Hematopoietic multipotent progenitor cell (in vitro differentiated cells): ENCODE measurements around the gene TCTN2. TPM values are rescaled to one million over a fixed set of nuclear protein-coding genes. Genes with fewer than 3 reads are reported as not detected.
A peak's percentile ranks its signal among the peaks of the same experiment; 100 is the strongest.

Source experiments
- DNase-seq, 3 donors: peaks; one replicate each; pipeline ENCODE4 v3.0.0-alpha.2; 2011 to 2015; ENCODE audit warnings: low read depth in 2 of 3, low spot score in 2 of 3
- total RNA-seq: library from RNA; depleted of rRNA; stranded (reverse); fragments of >200 nt; gene quantifications from one replicate; pipeline ENCODE4 v1.2.3, GENCODE V29; 2012

TCTN2 gene
- 21.0 TPM for total RNA-seq

GRCh38 chr12:123670882-123671728, at the start of gene TCTN2:
Gene TCTN2 (plus strand): TSS chr12:123671113. CDS start chr12:123671241, 128 bp downstream.
- peak; percentile 70 to 92 (median 87) for DNase-seq

DNA sequence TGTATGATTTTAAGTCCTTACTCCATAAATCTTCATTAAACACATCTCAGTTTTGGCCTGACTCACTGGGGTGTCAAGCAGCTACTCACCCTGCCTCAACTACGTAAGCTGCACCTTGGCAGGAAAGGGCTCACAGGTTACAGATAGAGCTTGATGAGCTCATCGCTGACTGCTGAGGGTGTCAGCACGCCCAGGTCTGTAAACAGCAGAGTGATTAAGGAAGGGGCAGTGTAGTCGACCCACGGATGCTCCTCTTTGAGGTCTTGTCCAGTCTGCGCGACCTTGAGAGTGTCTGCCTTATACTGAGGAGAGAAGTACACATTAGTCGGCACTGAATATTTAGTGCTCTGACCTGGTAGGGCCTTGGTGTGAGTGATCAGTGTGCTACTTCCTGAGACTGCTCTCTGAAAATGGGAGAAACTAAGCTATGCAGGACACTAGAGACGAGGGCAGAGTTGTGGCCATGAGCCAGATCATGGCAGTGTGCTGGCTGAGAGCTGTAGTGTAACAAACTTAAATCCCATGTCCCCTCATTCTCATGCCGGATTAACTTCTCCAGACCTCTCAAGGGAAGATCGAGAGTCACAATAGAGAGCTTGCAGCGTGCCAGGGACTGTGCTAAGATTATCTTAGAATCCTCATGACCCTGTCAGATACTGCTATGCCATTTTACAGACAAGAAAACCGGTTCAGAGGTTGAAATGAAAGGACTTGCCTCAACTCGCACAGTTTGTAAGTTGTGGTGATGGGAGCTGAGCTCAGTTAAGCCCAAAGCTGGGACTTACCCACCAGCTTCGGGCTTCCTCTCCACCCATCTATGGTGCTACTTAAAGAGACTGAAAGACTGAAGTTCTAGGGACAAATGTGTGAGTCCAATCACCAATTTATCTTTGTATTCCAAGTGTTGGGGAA, 49.0 kb upstream of the TCTN2 start:
- DNase-seq = no peak

- DNase-seq = peak; percentile 91 to 98 (median 98)
Observed at GRCh38 chr12:123633379-123634141, 37.4 kb upstream of the TCTN2 start, which contains the start of the genes EIF2B1 and GTF2H3. Gene EIF2B1 (minus strand): TSS chr12:123633686. CDS start chr12:123633557, 129 bp downstream. Gene GTF2H3 (plus strand): TSS chr12:123633829. CDS start chr12:123633860, 31 bp downstream.

- no peak for DNase-seq
Observed at GRCh38 chr12:123634142-123634561, 36.8 kb upstream of the TCTN2 start.

- DNase-seq = no peak
Observed at GRCh38 chr12:123643911-123644310, 27.0 kb upstream of the TCTN2 start.

GRCh38 chr12:123645380-123645779, 25.5 kb upstream of the TCTN2 start:
- DNase-seq = no peak

DNA sequence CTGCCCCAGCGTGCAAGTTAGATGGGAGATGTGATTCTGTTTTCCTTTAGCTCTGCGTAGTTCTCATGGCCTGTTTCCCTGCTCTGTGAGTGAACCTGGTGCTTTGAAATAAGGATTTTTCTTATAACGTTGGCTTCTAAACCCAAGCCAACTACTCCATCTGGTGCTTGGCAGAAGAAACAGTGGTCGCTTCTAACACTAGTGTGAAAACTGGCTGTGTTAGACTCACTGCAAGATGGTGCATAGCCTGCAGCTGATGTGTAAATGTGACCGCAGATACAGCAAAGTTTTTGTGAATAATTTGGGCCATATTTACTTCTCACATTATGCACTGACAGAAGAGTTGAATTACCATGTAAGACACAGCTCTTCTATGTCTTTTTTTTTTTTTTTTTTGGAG, 25.0 kb upstream of the TCTN2 start:
- no peak for DNase-seq

DNA sequence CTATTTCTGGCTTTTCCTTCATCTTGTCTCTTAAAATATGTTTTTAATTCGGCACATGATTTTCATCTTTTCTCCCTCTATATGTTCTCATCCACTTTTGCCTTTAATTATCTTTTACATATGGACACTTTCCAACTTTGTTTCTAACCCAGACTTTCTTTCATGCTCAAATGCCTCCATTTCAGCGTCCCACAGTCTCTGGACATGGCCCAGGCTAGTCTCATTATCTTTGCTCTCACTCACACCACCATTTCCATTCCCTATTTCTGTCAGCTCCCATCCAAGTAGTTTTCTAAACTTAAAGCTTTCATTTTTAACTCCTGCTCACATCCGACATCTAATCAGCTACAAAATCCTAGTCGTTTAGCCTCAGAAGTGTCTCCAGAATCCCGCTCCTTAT, 22.5 kb upstream of the TCTN2 start:
- no peak for DNase-seq

- no peak for DNase-seq
Observed at GRCh38 chr12:123654129-123654701, 16.7 kb upstream of the TCTN2 start.

DNA sequence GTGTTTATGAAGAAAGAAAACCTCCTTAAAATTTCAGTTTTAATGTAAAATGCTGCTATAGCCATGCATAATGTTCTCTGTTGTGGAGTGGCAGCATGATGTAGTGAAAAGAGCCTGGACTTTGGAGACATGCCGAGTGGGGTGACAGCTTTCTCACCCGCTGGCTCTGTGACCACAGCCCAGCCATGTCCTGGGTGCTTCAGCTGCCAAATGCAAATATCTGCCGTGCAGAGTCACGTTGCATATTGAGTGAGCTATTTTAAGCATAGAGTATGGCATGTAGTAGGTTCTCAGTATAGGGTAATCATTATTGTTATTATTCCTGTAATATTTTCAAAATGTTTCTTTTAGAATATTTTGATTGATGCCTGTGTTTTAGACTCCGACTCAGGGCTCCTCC, 15.5 kb upstream of the TCTN2 start:
- DNase-seq = no peak

DNA sequence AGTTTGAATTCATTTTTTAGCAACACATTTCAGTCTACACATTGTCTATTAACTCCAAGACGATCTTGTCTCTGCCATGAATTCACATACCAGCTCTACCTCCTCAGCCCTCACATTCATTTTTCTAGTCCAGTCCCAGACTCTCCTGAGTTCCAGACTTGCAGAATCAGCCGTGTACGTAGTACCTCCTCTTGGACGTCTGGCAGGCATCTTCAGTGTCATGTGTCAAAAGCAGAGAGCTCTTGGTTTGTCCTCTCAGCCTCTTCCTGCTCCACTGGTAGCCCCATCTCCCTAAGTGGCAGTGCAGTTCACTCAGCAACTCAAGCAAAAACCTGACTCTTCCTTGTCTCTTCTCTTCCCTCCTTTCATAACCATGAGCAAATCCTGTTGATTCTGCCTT, 14.5 kb upstream of the TCTN2 start:
- DNase-seq = no peak

DNA sequence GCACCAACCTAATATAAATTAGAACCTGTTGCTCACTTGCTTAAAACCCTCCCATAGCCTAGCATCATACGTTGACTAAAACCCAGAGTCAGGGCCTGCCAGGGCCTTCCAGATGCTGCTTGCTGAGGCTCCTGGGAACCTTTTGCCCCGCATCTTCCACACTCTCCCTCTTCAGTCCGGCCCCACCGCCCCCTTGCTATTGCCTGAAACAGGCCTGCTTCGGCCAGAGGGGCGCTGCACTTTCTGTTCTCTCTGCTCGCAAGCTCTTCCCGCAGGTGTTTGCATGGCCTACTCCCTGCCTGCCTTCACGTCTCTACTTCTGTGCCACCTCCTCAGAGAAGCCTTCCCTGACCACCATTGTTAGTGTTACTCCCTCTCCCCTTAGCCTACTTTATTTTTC, 13.7 kb upstream of the TCTN2 start:
- DNase-seq = no peak

DNA sequence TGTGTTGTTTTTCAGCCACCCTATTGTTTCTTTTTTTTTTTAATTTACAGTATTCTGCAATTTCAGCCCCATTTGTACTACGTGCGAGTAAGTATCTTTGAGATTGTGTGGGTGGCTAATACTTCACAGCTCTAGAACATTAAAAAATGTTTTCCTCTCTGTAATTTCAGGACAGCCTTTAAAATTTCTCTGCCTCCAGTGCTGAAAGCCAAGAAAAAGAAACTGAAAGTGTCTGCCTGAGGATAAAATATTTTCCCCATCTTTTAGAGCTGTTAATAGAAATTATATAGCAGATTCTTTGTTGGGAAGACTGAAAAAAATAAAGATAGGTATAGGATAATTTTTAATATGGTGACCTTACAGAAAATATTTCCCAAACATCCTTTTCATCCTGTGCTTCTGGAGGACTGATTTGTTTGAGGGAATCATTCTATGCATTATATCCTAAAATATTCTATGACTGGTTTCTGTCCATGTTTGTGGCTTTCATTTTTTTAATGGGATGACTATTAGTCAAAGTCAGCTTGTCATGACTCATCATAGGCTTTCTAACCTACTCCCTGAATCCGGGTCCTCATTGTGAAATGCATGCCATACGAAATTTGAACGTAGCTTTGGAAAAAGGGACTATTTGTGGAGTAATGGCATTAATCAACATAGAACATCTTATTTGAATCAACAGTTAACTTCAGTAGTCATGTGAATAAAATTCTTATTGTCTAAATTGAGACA, 10.8 kb upstream of the TCTN2 start:
- no peak for DNase-seq

DNA sequence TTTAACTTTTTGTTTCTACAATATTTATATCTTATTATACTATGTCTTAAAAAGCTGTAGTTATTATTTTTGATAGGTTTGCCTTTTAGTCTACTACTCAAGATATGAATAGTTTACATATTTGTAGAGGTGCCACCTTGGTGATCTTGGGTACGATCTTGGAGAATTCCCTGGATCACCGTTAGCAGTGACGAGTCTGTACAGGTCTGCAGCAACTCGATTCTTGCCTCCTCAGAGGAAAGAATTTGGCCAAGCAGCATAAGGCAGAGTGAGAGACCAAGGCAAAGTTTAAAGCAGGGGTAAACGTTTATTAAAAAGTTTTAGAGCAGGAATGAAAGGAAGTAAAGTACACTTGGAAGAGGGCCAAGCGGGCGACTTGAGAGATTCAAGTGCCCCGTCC, 3.1 kb upstream of the TCTN2 start:
- no peak for DNase-seq

DNA sequence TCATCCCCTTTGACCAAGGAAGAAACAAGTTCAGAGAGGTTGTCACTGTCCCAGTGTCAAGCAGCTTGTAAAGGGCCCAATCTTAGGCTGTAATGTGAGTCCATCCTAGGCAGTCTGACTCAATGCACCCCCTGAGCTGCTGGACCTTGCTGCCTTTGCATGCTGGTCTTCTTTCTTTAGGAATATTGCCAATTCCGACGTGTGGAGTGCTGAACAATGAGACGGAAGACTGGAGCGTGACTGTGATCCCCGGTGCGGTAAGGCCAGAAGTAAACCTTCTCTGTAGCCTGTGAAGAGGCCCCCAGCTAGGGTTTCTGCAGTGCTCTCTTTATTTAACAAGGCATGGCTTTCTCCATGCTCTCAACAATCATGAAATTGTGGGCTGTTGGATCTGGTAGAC, 963 bp downstream of the TCTN2 start:
- no peak for DNase-seq

GRCh38 chr12:123675436-123675835, 4.5 kb downstream of the TCTN2 start:
- no peak for DNase-seq

- DNase-seq = no peak
Observed at GRCh38 chr12:123676616-123677320, 5.9 kb downstream of the TCTN2 start.

DNA sequence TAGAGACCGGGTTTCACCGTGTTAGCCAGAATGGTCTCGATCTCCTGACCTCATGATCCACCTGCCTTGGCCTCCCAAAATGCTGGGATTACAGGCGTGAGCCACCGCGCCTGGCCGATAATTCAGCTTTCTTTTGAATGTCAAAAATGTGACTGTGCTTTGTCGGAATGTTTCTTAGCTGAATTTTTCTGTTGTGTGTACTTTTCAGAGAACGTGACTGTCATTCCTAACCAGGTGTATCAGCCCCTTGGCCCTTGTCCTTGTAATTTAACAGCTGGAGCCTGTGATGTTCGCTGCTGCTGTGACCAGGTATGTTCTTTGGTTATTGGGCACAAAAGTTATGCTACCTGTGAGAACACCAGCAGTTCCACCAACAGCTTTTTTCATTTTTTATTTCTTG, 8.1 kb downstream of the TCTN2 start:
- DNase-seq = no peak

- no peak for DNase-seq
Observed at GRCh38 chr12:123681605-123682004, 10.7 kb downstream of the TCTN2 start.
